ENCODE results near the gene BCO2.

DNA sequence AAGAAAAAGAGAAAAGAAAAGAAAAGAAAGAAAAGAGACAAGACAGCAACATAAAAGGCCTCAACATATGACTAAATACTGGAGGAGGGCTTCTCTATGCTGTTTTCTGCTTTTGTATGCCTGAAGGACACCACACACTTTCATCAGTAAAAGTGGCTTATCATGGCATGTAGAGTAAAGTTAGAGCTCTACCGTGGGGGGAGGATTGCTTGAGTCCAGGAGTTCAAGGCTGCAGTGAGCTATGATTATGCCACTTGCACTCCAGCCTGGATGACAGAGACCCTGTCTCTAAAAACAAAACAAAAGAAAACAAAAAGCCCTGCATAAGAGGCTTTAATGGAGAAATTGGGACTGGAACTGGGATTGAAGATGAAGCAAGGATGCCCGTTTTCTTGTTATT, 56.6 kb downstream of the BCO2 start:
- TF ChIP-seq, protein P1, sequence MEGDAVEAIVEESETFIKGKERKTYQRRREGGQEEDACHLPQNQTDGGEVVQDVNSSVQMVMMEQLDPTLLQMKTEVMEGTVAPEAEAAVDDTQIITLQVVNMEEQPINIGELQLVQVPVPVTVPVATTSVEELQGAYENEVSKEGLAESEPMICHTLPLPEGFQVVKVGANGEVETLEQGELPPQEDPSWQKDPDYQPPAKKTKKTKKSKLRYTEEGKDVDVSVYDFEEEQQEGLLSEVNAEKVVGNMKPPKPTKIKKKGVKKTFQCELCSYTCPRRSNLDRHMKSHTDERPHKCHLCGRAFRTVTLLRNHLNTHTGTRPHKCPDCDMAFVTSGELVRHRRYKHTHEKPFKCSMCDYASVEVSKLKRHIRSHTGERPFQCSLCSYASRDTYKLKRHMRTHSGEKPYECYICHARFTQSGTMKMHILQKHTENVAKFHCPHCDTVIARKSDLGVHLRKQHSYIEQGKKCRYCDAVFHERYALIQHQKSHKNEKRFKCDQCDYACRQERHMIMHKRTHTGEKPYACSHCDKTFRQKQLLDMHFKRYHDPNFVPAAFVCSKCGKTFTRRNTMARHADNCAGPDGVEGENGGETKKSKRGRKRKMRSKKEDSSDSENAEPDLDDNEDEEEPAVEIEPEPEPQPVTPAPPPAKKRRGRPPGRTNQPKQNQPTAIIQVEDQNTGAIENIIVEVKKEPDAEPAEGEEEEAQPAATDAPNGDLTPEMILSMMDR (IDR thresholded peaks at IDR 0.05): no peak
- TF ChIP-seq POLR2A (IDR thresholded peaks at IDR 0.05): no peak

Measured in esophagus squamous epithelium (tissue), 4 donors.